Osteoblast (primary cell): ENCODE results near the gene PRTFDC1. TPM values are rescaled to one million over a fixed set of nuclear protein-coding genes. Genes with fewer than 3 reads are reported as not detected.

Experiments
- DNase-seq: peaks from one replicate; pipeline ENCODE4 v3.0.0; 2011; ENCODE audit warnings: low spot score, mixed read lengths; ENCODE audit not compliant: insufficient read length; ENCODE audit errors: missing footprints
- H2AFZ ChIP-seq: 2 replicates; pipeline ENCODE4 v1.6.0; 2011; ENCODE audit warnings: mild to moderate bottlenecking, low read length
- H3K27ac ChIP-seq: 2 replicates; pipeline ENCODE4 v1.5.1; 2011; ENCODE audit warnings: mild to moderate bottlenecking, low read depth, low read length, moderate library complexity
- H3K27me3 ChIP-seq: 2 replicates; pipeline ENCODE4 v1.6.0; 2012; ENCODE audit warnings: mild to moderate bottlenecking, control low read depth, inconsistent platforms, low read length, moderate library complexity; ENCODE audit not compliant: insufficient read depth
- H3K36me3 ChIP-seq: 2 replicates; pipeline ENCODE4 v1.5.1; 2011; ENCODE audit warnings: mild to moderate bottlenecking, low read length, control low read depth, moderate library complexity; ENCODE audit not compliant: insufficient read depth
- H3K4me1 ChIP-seq: 2 replicates; pipeline ENCODE4 v1.5.1; 2011; ENCODE audit warnings: mild to moderate bottlenecking, low read length, control low read depth, moderate library complexity; ENCODE audit not compliant: insufficient read depth
- H3K4me2 ChIP-seq: 2 replicates; pipeline ENCODE4 v1.6.0; 2011; ENCODE audit warnings: mild to moderate bottlenecking, low read length; ENCODE audit not compliant: insufficient read depth
- H3K4me3 ChIP-seq: fragments of 200-600 bp; sonication (generic); 3 replicates; pipeline ENCODE4 v1.5.1; 2012; ENCODE audit warnings: mild to moderate bottlenecking, low read length, inconsistent platforms; ENCODE audit not compliant: insufficient read depth
- H3K79me2 ChIP-seq: 2 replicates; pipeline ENCODE4 v1.6.0; 2012; ENCODE audit warnings: mild to moderate bottlenecking, low read length, control low read depth, inconsistent platforms; ENCODE audit not compliant: insufficient read depth
- H3K9me3 ChIP-seq: 2 replicates; pipeline ENCODE4 v1.5.1; 2011; ENCODE audit warnings: low read depth, low read length, control low read depth
- H4K20me1 ChIP-seq: 2 replicates; pipeline ENCODE4 v1.6.0; 2012; ENCODE audit warnings: mild to moderate bottlenecking, low read length, control low read depth; ENCODE audit not compliant: insufficient read depth
- total RNA-seq: library from RNA; depleted of rRNA; stranded (reverse); fragments of >200 nt; gene quantifications from 2 replicates; pipeline ENCODE4 v1.2.3, GENCODE V29; 2012
- TF ChIP-seq, protein P1 (sequence below): IDR thresholded peaks from 2 replicates; pipeline ENCODE4 v1.5.1; 2011; ENCODE audit warnings: mild to moderate bottlenecking, low read depth, low read length, moderate library complexity; ENCODE audit errors: extremely low read depth

The PRTFDC1 gene
- total RNA-seq, 1 donor, result 5.1 TPM

DNA sequence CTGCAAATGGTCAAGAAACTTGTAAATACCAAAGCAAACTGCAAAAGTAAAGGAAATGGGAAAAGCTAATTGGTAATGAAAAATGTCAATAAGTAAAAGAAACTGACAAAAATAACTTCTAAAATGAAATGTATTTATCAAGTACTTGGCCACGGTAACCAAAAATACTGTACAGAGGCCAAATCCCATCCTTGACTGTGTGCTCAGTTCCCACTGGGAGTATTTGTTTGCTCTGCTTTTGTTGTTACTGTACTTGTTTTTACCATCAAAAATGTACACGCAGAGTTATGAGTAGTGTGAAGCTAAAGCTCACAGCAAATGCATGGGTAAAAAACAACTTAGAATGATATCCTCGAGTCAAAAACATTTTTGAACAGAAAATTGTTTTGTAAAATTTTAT is 32.5 kb upstream of the PRTFDC1 start:
- TF ChIP-seq, protein P1, sequence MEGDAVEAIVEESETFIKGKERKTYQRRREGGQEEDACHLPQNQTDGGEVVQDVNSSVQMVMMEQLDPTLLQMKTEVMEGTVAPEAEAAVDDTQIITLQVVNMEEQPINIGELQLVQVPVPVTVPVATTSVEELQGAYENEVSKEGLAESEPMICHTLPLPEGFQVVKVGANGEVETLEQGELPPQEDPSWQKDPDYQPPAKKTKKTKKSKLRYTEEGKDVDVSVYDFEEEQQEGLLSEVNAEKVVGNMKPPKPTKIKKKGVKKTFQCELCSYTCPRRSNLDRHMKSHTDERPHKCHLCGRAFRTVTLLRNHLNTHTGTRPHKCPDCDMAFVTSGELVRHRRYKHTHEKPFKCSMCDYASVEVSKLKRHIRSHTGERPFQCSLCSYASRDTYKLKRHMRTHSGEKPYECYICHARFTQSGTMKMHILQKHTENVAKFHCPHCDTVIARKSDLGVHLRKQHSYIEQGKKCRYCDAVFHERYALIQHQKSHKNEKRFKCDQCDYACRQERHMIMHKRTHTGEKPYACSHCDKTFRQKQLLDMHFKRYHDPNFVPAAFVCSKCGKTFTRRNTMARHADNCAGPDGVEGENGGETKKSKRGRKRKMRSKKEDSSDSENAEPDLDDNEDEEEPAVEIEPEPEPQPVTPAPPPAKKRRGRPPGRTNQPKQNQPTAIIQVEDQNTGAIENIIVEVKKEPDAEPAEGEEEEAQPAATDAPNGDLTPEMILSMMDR, result no peak
- peaks cover 3% of the 10 kb centered on the region for H3K4me1 ChIP-seq
- H3K27ac ChIP-seq, result no peak overlapping the region
- H3K4me2 ChIP-seq, result no peak overlapping the region
- H3K9me3 ChIP-seq, result no peaks in the 10 kb centered on the region
- no peak overlapping the region for H2AFZ ChIP-seq
- no peaks in the 10 kb centered on the region for H4K20me1 ChIP-seq
- H3K79me2 ChIP-seq, result no peaks in the 10 kb centered on the region
- no peak for DNase-seq
- no peak overlapping the region for H3K4me3 ChIP-seq
- H3K27me3 ChIP-seq, result no peaks in the 10 kb centered on the region
- no peaks in the 10 kb centered on the region for H3K36me3 ChIP-seq

DNA sequence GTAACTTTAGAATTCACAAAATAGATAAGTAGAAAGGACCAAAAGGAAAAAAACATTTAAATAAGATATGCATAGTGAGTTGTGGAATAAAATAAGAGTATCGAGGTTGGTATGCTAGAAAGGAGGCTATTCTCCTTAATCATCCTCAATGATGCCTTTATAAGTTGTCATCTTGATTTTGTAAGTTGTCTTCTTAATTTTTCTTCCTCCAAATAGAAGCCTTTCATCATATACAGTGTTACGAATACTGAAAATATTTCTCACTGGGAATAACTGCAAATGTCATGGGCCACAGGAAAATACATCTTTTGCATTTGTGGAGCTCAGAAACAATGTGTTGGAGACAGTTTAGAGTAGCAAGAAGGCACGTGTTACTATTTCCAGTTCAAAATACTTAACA is 31.5 kb upstream of the PRTFDC1 start:
- Histone ChIP-seq H3K27me3 (no peaks in the 10 kb centered on the region), H3K4me3 (no peak overlapping the region), H3K4me2 (no peak overlapping the region), H4K20me1 (no peaks in the 10 kb centered on the region), H2AFZ (no peak overlapping the region), H3K9me3 (no peaks in the 10 kb centered on the region), H3K27ac (no peak overlapping the region), H3K36me3 (no peaks in the 10 kb centered on the region), H3K79me2 (no peaks in the 10 kb centered on the region), H3K4me1 (peaks cover 3% of the 10 kb centered on the region)
- no peak for DNase-seq
- TF ChIP-seq, protein P1, result no peak

DNA sequence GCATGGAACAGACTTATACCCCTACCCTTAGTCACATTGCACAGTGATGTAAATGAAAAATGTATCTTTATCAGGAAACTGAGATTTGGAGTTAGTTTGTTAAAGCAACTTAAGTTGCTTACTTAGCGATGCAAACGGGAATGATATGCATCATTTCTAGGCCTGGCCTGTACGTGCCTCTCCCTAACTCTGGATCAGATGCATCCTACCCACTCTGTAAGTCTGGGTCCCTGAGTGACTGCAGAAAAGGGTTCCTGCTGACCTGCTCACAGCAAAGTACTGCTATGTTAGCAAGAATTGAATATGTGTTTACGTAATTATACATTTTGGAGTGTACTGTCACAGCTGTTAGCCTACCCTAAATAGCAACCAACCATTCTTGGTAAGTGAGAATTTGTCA is 30.7 kb upstream of the PRTFDC1 start:
- Histone ChIP-seq H4K20me1 (no peaks in the 10 kb centered on the region), H3K36me3 (no peaks in the 10 kb centered on the region), H3K4me3 (no peak overlapping the region), H3K4me1 (peaks cover 3% of the 10 kb centered on the region), H3K27me3 (no peaks in the 10 kb centered on the region), H3K9me3 (no peaks in the 10 kb centered on the region), H3K27ac (no peak overlapping the region), H3K4me2 (no peak overlapping the region), H3K79me2 (no peaks in the 10 kb centered on the region), H2AFZ (no peak overlapping the region)
- no peak for DNase-seq
- TF ChIP-seq, protein P1, result no peak

DNA sequence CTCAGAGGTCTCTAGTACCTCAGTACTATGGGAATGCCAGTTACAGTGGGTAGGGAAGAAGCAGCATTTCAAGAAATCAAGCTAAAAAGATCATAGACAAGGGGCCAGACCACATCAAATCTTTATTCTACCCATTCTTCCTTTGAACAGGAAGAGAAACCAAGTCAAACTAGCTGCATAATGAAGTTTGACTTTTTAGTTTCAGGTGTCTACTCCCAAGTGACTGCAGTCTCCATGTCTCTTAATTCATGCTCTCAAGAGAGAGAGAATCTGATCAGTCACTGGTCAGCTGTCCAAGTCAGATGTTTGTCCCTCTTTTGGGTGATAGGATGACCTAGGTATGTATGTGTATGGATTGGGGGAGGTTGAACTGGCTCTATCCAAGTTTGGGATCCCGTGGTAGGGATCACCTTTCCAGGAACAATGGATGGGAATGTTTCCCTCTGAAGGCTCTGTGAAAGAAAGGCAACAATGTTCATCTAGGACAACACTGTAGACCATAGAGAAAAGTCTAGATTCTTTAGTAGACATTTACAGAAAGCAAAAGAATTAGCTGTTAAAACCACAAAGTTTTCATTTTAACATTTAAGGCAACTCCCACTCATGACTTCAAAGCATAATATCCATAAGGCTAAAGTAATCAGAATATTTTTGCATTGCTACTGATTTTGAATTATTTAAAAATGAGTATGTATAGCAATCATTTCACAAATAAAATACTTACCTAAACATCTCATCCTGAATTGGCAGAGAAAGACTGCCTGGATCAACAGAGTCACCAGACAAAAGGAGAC is 30.1 kb upstream of the PRTFDC1 start:
- Histone ChIP-seq H2AFZ (no peak overlapping the region), H3K36me3 (no peaks in the 10 kb centered on the region), H3K4me3 (no peak overlapping the region), H3K27ac (no peak overlapping the region), H3K9me3 (no peaks in the 10 kb centered on the region), H3K79me2 (no peaks in the 10 kb centered on the region), H3K4me1 (peaks cover 3% of the 10 kb centered on the region), H3K4me2 (no peak overlapping the region), H3K27me3 (no peaks in the 10 kb centered on the region), H4K20me1 (no peaks in the 10 kb centered on the region)
- TF ChIP-seq, protein P1, result no peak
- no peak for DNase-seq
